NCI-H146 treated with DMSO at 0.1 percent for 48 hours (cell line): ENCODE results near the gene AMPH.

Source experiments
- DNase-seq: peaks from one replicate; lab custom pipeline; 2025; ENCODE audit not compliant: unreplicated experiment; lab: John Stamatoyannopoulos, UW

The AMPH gene

DNA sequence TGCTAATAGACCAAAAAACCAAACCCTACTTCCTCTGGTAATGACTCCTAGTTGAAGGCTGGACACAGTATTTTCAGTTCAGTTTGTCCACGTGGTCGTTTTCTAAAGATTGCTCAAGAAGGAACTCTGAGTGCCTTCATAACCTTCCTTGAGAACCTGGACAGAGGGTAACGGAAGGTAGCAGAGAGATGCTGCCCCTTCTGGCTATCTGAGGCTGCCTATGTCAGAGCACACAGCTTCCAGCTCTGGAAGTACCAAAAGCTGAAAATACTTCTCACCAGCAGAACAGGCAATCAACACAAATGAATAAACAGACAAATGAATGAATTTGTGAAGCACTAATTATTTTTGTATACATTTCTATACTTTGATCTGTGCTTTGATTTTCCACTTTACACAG lies 85.2 kb downstream of the AMPH start:
- DNase-seq = no peak

DNA sequence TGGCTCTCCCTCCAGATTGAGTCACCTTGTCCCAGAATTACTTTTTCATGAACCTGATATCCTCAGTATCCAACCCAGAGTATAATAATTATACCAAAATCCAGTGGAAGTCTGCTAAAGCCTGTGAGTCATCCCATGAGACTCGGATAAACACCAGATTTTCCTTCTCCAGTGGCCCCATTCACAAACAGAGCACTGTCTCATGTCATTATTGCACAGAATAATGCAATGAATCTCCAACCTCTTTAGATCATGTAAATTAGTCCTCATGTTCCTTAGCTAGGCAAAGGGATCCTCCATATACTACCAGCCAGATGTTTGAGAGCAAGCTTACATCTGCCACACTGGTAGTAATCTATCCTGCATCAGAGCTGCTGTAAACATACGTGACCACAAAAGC lies 89.0 kb downstream of the AMPH start:
- no peak for DNase-seq

DNA sequence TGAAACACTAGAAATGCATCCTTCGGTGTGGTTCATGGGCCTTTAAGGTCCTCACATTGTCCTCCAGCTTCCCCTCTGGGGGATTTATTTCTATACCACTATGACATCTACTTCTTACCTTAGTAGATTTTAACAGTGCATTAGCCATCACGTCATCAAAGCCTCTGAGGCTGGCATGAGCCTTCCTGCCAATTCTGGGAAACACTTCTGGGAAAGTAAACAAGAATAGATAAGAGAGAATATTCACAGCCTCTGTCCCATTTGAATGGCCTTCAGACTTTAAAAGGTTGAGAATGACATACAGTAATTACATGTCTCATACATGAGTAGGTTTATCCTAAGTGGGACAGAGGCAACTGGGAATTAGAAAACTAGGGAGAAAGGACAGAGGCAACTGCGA lies 89.7 kb downstream of the AMPH start:
- no peak for DNase-seq

DNA sequence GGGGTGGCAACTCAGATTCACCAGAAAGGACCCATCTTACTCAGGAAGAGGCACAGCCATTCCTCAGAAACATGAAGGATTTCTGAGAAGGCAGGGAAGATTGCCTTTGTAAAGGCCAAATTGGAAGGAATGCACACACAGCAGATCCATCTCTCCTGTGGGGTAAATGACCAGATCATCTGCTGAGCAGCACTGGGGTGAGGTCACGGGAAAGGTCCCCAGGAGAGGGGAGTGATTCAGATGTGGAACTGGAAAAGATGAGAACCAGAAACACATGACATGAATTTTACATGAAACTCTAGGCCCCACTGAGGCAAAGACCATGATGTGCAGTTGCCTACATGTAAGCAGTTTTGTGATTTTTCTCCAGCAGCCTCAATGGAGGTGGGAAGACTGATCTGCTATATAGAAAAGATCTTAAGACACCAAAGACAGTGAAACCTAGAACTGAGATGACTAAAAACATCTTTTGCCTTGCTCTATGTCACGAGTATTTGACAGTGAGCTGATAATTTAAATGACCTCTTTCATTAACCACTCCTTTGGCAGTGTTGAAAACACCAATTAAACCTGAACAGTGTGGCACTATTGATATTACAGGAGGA lies 91.6 kb downstream of the AMPH start:
- DNase-seq = no peak

DNA sequence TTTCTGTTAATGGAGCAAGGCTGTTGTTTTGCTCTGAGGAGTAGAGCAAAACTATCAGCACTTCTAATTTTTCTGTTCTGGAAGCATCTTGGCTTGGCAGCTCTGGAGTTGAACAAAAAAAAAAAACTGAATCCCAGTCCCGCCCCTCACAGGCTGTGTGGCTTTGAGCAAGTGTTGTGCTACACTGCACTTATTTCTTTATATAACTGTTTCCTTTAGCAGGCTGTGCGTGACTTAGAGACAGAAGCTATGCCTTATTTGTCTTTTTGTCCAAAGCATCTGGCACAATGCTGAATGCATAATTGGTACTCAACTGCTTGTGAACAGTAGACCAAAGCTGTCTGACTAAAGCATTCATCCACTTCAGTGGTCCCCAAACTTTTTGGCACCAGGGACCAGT lies 96.1 kb downstream of the AMPH start:
- no peak for DNase-seq

DNA sequence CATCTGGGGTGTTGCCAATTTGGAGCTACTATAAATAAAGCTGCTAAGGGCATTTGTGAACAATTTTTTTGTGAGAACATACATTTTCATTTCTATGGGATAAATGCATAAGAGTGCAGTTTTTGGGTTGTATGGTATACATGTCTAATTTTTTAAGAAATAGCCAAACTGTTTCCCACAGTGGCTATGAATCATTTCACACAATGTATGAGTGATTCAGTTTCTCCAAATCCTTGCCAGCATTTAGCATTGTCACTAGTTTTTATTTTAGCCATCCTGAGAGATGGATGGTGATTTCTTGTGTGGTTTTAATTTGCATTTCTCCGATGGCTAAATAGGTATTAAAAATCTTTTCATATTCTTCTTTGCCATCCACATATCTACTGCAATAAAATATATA lies 105.3 kb downstream of the AMPH start:
- no peak for DNase-seq

DNA sequence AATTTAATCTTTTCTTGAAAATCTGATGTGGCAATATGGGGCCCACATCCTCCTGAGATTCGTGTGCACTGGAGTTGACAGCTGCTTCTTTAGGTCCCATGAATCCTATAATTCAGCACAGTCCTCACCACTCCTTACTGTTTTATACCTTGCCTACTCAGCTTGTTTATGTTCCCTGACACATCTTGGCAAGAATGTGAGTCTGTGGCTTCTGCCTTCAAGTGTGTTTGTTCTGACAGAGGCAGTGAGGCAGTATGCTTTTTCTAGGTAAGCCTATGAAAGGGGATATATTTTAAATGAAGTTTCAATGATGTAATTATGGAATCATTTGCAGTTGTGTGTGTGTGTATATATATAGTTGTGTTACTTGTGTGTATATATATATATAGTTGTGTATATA lies 106.4 kb downstream of the AMPH start:
- DNase-seq = no peak

DNA sequence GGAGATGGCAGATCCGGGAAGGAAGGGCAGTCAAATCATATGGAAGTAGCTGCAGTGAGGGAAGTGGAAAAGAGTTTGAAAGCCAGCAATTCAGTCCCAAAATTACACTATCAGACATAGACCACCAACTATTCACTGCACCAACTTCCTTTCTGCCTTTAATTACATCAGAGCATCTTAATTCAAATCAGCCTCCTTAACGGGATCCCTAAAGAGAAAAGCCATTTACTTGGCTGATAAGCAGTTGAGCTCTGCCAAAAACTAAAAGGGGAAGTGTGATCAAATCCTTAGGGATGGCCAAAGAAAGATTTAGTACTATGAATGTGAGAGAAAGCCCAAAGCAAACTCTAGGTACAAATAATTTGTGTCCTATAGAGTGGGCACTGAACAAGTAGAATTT lies 110.4 kb downstream of the AMPH start:
- DNase-seq = no peak

DNA sequence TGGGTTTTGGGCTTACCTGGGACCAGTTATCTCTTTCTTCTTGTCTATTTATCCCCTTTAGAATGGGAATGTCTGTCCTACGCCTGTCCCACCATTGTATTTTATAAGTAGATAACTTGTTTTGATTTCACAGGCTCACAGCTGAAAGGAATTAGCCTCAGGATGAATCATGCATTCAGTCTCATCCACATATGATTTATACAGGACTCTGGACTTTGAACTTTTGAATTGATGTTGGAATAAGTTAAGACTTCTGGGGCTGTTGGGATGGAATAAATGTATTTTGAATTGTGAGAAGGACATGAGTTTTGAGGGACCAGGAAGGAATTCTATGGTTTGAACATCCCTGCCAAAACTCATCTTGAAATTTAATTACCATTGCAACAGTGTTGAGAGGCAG lies 112.6 kb downstream of the AMPH start:
- DNase-seq = no peak

DNA sequence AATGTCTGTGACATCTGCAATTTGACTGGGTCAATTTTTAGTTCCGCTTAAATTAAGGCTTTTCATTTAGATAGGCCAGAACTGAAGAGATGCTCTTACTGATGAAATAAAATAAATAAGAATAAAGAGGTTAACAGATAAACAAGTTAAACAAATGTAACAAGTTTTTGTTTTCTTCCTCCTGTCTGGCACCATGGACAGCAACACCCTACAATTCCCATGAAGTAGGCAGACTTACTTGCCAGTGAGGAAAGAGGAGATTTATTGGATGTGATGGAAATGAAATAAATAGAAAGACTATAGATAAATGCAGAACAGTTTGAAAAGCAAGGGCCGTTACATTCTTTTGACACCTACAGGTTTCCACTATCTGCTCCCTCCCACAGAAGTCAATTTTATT lies 118.5 kb downstream of the AMPH start:
- DNase-seq = no peak

DNA sequence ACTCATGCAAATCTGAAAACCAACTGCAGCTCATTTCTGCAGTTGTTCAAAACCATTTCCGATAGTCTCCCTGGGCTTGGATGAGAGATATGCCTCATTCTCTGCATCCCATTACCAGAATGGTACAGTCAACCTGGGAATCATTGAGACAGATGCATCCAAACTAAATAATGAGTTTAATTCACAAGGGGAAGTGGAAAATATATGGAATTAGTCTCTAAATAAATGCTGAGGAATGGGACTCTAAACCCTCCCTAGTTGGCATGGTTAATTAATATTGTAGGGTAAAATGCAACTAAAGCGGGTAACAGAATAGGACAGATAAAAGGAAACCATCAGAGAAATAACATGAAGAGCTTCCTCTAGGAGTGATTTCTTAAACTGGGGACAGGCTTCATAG lies 118.9 kb downstream of the AMPH start:
- no peak for DNase-seq

DNA sequence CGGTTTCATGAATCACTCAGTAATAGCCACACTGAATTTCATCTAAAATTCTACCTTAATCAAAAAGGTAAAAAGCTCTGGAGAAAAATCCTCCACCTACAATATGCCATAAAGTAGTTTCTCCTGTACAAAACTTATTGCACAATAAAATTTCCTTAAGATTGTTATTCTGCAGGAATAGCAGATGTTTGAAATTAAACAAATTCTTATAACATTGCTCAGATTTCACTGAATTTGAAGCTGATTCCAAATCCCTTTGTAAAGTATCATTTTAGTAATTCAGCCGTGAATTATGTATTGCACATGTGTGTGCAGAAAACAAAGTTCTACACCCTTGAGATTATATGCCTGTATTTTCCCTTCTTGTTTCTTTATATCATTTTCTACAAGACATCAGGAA lies 123.8 kb downstream of the AMPH start:
- DNase-seq = no peak

DNA sequence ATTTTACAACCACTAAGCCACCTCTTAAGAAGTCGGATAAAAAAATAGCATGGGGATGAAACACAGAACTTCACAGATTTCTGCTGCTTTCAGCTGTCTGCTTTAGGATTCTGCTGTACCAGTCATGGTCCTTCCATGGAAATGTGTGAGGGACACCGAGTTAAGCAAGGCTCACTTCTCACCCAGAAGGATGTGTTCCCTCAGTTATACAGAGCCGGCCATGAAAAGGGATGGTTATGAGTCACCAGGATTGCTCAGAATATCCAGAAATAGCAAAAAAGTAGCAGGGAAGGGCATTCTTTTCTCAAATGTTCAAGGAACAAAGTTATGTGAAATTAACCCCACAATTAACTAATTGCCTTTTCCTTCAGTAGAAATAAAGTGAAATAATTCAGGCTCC lies 124.4 kb downstream of the AMPH start:
- DNase-seq = no peak

DNA sequence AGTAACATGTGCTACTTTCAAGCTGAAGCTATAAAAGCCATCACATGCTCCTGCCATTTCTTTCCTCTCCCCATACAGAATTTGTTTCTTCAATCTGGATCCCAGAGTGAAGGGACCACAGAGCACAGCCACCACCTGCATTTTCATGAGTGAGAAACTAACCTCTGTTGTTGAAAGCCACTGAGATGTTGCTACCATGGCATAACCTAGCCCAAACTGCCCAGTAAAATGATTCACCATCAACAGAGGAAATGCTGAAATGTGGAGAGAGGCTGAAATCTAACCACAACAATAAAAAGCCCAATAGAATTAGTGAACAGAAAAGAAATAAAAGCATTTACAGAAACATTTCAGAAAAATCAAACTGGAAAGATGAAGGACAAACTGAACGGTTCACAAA lies 125.2 kb downstream of the AMPH start:
- no peak for DNase-seq

DNA sequence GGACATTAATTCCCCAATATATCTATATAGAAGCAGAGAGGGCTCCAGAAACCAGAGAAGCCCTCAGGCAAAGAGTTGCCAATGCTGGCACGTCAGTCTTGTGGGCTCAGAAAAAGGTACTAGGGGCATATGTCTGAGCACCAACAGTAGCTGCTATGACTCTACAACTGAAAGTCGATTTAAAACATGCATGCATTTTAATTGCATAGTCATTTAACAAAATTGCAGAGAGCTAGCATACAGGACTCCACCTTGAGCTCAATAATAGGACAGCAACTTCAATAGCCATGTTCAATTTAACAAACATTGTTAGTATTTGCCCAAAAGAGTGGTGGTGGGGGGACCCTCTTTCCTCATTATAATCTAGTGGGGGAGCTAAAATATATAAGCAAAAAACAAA lies 126.5 kb downstream of the AMPH start:
- DNase-seq = no peak

DNA sequence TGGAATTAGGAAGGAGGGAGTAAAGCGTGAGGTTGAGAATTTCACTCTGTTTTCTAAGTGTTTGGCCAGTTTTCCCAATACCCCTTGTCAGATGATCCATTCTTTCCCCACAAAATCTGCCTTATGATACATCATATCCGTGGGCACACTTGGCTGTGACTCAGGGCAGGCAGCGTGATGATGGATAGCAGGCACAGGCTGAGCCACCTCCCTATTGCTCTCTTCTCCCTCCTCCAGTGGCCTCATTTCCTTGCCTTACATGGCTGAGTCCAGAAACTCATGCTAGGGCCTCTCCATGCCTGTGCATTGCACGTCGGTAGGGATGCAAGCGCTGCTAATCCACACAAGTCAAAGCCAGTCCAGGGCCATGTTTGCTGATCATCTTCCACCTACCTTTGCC lies 128.3 kb downstream of the AMPH start:
- DNase-seq = no peak

DNA sequence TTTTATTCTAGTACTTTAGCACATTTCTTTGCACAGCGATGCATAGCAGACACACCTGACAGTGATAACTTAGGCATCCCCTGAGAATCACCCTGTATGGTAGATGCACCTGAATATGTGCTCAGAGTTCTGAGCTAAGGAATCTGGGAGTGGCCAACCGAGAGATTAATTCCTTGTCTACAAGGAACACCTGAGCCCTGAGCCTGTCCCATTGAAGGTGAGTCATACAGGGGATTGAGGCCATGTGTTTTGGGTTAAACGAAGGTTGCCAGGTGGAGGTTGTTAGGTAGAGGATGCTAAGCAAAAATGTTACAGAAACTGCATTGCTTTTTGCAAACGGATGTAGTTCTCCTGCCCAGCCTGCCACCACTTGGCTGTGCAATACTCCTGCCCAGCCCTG lies 128.9 kb downstream of the AMPH start:
- no peak for DNase-seq

DNA sequence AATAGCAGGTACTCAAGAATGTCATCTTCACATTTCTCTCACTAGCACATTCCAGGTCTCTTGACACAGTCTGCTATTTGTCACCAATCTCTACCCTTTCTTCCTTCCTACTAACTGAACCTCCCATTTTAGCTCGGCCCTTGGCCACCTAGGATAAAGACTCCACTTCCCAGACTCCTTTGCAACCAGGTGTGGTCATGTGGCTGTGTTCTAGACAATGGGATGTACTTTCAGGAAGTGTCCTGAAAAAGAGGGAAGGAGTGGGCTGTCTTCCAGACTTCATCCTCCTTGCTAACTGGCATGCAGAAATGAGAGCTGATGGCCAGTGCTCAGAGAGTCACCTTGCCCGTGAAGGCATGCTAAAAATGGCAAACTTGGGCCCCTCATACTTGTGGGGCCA lies 139.2 kb downstream of the AMPH start:
- no peak for DNase-seq

DNA sequence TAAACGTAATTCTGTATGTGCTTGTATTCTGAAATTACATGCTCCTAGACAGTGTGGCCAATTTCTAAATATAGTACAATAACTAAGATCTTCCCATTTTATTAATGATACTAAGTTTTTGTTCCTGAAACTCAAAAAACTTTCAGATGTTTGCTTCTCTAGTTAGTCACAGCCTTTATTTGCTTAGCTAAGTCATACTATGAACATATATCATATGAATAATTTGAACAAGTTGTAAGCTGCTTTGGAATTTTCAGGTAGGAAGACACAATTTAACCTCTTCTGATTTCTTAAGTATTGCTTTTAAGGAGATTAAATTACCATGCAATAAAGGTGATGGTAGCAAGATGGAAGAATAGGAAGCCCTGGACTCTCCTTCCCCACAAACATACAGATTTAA lies 148.7 kb downstream of the AMPH start:
- DNase-seq = no peak

DNA sequence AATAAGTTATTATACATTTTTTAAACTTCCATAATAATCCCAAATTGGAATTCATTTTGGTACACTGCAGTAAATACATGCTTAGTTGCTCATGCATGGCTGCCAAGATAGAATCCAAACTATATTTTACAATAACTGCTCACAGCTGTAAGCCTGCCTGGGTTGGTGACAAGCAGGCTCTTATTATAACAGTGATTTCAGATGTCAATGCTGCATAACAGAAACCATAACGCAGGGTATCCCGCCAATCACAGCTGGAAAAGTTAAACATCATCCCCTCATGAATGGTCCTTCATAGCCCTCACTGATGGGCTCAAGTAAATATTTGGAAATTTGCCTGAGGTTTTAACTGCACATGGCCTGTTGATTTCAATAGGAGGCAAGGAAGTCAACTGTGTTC lies 149.8 kb downstream of the AMPH start:
- peak; percentile 2 for DNase-seq

DNA sequence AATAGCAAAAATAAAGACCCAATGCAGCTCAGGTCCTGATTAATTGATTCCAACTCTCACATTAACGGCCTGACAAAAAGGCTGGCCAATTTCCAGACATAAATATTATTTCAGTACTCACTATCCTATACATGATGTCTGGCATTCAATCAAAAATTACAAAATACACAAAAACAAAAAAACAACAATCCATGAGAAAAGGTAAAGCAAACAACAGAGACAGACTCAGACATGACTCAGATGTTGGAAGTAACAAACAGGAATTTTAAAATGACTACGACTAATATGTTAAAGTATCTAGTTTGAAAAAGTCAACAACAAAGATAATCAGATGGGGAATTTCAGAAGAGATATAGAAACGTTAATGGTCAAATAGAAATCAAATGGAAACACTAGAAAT lies 152.8 kb downstream of the AMPH start:
- no peak for DNase-seq

DNA sequence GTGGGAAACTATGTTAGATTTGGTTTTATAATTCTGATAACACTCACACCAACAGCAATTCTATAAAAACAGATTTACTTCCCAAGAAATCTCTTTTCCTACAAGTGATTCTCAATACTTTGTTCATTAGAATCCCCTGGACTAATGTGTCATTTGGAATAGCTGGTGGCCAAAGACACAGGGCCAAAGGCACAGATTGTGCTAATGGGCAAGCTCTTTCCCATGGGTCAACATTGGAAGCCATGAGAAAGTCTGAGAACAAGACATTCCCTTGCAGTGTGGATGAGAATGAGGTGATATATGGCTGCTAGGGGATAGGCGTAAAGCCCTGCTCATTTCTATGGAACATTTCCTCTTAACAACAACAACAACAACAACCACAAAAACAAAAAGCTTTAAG lies 153.8 kb downstream of the AMPH start:
- no peak for DNase-seq

DNA sequence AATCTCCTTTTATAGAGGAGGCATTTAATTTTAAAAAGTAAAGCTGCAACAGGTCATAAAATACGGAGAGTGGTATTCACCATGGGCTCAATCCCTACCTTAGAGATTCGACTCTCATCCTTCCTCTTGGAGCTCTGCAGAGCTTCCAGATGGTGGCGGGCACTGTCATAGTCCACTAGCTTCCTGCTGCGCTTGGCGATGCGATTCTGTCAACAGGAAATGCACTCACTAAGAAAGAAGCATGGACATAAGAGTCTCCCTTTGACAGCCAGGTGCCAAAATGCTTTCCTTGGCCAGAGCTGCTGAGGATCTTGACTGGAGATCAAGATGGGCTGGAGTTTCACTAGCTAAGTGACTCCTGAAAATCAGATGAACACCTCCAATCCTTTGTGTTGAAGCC lies 154.4 kb downstream of the AMPH start:
- no peak for DNase-seq

DNA sequence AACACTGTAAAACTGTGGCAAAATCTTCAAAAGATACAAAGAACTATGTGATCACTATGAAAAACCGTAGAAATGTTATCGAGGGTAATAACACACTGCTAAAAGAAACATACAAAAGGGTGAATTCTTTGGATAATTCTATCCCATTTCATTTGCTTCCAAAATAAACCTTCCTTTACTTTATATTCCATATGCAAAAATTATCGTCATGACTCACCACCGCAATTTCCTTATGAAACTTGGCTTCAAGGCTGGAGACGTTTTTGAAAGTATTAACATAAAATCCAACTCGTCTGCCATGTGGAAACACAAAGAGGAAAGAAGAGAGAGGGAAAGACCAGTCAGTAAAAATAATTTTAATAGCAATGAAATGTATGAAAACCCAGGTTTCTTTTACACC lies 165.2 kb downstream of the AMPH start:
- no peak for DNase-seq
